ENCODE results near the gene PLCB4.

The PLCB4 gene

GRCh38 chr20:9141070-9141469 lies 72.2 kb downstream of the PLCB4 start:
- Histone ChIP-seq H3K4me1 (peaks cover 0 to 28% (median 6%) of the 10 kb centered on the region in 4 donors), H3K27ac (no peak overlapping the region), H3K9me3 (peaks cover 0 to 9% (median 0%) of the 10 kb centered on the region in 3 donors), H3K4me3 (no peak overlapping the region), H3K36me3 (no peaks in the 10 kb centered on the region), H3K27me3 (no peaks in the 10 kb centered on the region)
- DNase-seq: no peak
- TF ChIP-seq, protein P1, sequence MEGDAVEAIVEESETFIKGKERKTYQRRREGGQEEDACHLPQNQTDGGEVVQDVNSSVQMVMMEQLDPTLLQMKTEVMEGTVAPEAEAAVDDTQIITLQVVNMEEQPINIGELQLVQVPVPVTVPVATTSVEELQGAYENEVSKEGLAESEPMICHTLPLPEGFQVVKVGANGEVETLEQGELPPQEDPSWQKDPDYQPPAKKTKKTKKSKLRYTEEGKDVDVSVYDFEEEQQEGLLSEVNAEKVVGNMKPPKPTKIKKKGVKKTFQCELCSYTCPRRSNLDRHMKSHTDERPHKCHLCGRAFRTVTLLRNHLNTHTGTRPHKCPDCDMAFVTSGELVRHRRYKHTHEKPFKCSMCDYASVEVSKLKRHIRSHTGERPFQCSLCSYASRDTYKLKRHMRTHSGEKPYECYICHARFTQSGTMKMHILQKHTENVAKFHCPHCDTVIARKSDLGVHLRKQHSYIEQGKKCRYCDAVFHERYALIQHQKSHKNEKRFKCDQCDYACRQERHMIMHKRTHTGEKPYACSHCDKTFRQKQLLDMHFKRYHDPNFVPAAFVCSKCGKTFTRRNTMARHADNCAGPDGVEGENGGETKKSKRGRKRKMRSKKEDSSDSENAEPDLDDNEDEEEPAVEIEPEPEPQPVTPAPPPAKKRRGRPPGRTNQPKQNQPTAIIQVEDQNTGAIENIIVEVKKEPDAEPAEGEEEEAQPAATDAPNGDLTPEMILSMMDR (IDR thresholded peaks at IDR 0.05): no peak
- intact Hi-C loops (cut with DNase I; ENCODE audit: low total_unique reads): no loop called here

GRCh38 chr20:9141921-9142320 lies 73.0 kb downstream of the PLCB4 start:
- H3K9me3 ChIP-seq: peaks cover 0 to 9% (median 0%) of the 10 kb centered on the region in 3 donors
- no peak overlapping the region for H3K4me3 ChIP-seq
- no peak overlapping the region for H3K27ac ChIP-seq
- TF ChIP-seq, protein P1 (IDR thresholded peaks at IDR 0.05): no peak
- H3K36me3 ChIP-seq: no peaks in the 10 kb centered on the region
- intact Hi-C loops (cut with DNase I; ENCODE audit: low total_unique reads): no loop called here
- peaks cover 0 to 29% (median 6%) of the 10 kb centered on the region in 4 donors for H3K4me1 ChIP-seq
- no peaks in the 10 kb centered on the region for H3K27me3 ChIP-seq
- no peak for DNase-seq

DNA sequence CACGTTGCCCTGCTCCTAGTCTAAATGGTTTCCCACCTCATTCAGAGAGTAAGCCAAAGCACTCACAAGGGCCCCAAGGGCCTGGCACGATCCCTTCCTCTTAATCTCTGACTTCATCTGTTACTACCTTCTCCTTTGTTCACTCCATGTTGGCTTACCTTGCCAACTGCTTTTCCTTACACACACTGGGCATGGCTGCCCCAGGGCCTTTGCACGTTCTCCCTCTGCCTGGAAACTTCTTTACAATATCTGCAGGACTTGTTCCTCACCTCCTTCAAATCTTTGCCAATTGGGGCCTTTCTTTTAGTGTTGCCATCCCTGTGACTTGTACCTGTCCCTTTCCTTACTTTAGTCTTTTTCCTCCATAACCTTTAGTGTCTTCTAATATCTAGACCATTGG lies 73.9 kb downstream of the PLCB4 start:
- intact Hi-C loops (cut with DNase I; ENCODE audit: low total_unique reads): no loop called here

GRCh38 chr20:9143926-9144325 lies 75.0 kb downstream of the PLCB4 start:
- H3K36me3 ChIP-seq: no peaks in the 10 kb centered on the region
- H3K4me1 ChIP-seq: peaks cover 0 to 29% (median 6%) of the 10 kb centered on the region in 4 donors
- DNase-seq: no peak
- H3K9me3 ChIP-seq: peaks cover 0 to 8% (median 0%) of the 10 kb centered on the region in 3 donors
- no peaks in the 10 kb centered on the region for H3K27me3 ChIP-seq
- TF ChIP-seq, protein P1 (IDR thresholded peaks at IDR 0.05): no peak
- H3K4me3 ChIP-seq: no peak overlapping the region
- intact Hi-C loops (cut with DNase I; ENCODE audit: low total_unique reads): no loop called here
- peak overlapping the region; percentile 23 to 46 for H3K27ac ChIP-seq

More for the DNA sequence above, 73.9 kb downstream of the PLCB4 start:
- TF ChIP-seq, protein P1 (IDR thresholded peaks at IDR 0.05): no peak
- DNase-seq: no peak
- no peak overlapping the region for H3K27ac ChIP-seq
- H3K9me3 ChIP-seq: peaks cover 0 to 9% (median 0%) of the 10 kb centered on the region in 3 donors
- peaks cover 0 to 29% (median 6%) of the 10 kb centered on the region in 4 donors for H3K4me1 ChIP-seq
- H3K27me3 ChIP-seq: no peaks in the 10 kb centered on the region
- no peak overlapping the region for H3K4me3 ChIP-seq
- no peaks in the 10 kb centered on the region for H3K36me3 ChIP-seq

DNA sequence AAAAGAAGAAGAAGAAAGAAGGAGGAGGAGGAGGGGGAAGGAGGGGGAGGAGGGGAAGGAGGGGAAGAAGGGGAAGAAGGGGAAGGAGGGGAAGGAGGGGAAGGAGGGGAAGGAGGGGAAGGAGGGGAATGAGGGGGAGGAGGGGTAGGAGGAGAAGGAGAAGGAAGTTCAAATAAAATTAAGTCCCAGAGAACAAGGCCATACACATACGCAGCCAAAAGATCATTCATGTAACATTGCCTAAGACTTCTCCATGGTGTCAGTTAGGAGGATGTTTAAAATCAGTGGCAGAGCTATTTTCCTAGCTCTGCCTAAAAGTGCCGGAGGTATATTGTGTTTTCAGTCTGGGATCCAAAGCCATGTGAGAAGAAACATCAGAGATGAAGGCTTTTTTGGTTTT lies 75.8 kb downstream of the PLCB4 start:
- no peaks in the 10 kb centered on the region for H3K36me3 ChIP-seq
- intact Hi-C loops (cut with DNase I; ENCODE audit: low total_unique reads): no loop called here
- H3K27ac ChIP-seq: peak overlapping the region; percentile 23 to 46
- no peak overlapping the region for H3K4me3 ChIP-seq
- peaks cover 0 to 29% (median 6%) of the 10 kb centered on the region in 4 donors for H3K4me1 ChIP-seq
- TF ChIP-seq, protein P1 (IDR thresholded peaks at IDR 0.05): no peak
- no peak for DNase-seq
- H3K9me3 ChIP-seq: peaks cover 0 to under 1% (median 0%) of the 10 kb centered on the region in 3 donors
- no peaks in the 10 kb centered on the region for H3K27me3 ChIP-seq

GRCh38 chr20:9145142-9145541 lies 76.3 kb downstream of the PLCB4 start:
- TF ChIP-seq, protein P1 (IDR thresholded peaks at IDR 0.05): no peak
- Histone ChIP-seq H3K9me3 (no peaks in the 10 kb centered on the region), H3K36me3 (no peaks in the 10 kb centered on the region), H3K27me3 (no peaks in the 10 kb centered on the region), H3K27ac (peak overlapping the region in 1 of 2 donors; percentile 46), H3K4me1 (peaks cover 0 to 29% (median 6%) of the 10 kb centered on the region in 4 donors), H3K4me3 (no peak overlapping the region)
- DNase-seq: no peak
- intact Hi-C loops (cut with DNase I; ENCODE audit: low total_unique reads): no loop called here
